ENCODE measurements around the gene IL5.

DNA sequence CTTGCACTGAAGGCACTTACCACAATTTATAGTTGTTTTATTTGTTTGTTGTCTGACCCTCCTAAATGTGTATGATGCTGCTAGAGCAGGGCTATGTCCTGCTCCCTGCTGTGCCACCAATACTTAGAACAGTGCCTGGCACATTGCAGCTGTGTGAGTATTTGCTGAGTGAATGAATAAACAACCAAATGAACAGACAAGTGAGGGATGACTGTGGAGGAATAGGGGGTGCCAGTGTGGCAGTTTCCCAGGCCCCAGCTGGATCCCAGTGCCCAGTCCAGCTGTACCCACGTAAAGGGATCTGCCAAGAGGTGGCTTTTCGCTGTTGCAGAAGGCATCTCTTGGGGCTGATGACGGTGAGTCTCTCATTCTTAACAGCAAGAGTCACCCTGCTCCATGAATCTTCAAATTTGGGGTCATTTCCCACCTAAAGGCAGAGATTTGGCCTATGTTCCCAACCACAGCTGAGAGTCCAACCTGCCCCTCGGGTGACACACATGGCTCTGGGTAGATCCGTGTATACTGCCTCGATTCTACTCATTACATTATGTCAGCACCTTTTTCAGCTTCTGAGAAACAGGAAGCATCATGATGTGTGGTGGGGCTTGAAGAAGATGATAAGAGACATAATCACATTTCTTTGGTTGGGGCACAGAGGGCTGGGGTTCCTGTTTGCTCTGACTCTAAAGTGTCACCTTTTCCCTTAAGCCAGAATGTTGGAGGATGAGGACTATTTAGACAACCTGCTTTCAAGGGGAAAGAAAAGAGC, 14.3 kb downstream of the IL5 start:
- TF ChIP-seq, protein P1, sequence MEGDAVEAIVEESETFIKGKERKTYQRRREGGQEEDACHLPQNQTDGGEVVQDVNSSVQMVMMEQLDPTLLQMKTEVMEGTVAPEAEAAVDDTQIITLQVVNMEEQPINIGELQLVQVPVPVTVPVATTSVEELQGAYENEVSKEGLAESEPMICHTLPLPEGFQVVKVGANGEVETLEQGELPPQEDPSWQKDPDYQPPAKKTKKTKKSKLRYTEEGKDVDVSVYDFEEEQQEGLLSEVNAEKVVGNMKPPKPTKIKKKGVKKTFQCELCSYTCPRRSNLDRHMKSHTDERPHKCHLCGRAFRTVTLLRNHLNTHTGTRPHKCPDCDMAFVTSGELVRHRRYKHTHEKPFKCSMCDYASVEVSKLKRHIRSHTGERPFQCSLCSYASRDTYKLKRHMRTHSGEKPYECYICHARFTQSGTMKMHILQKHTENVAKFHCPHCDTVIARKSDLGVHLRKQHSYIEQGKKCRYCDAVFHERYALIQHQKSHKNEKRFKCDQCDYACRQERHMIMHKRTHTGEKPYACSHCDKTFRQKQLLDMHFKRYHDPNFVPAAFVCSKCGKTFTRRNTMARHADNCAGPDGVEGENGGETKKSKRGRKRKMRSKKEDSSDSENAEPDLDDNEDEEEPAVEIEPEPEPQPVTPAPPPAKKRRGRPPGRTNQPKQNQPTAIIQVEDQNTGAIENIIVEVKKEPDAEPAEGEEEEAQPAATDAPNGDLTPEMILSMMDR (IDR thresholded peaks at IDR 0.05): no peak
- TF ChIP-seq POLR2AphosphoS5 (IDR thresholded peaks at IDR 0.05): no peak

Measured in gastroesophageal sphincter (tissue), 3 donors.